ENCODE results near the gene PIEZO2.

The PIEZO2 gene

GRCh38 chr18:11002796-11003195 lies 146.6 kb downstream of the PIEZO2 start:
- TF ChIP-seq CTCF (IDR thresholded peaks at IDR 0.05), result no peak

GRCh38 chr18:11002277-11002676 lies 147.1 kb downstream of the PIEZO2 start:
- TF ChIP-seq CTCF (IDR thresholded peaks at IDR 0.05), result no peak

- TF ChIP-seq CTCF (IDR thresholded peaks at IDR 0.05), result no peak
Measured at GRCh38 chr18:11000071-11000470, 149.3 kb downstream of the PIEZO2 start.

- TF ChIP-seq CTCF (IDR thresholded peaks at IDR 0.05), result no peak
Measured at GRCh38 chr18:10997885-10998284, 151.5 kb downstream of the PIEZO2 start.

GRCh38 chr18:10995550-10995949 lies 153.8 kb downstream of the PIEZO2 start:
- TF ChIP-seq CTCF (IDR thresholded peaks at IDR 0.05), result no peak

- TF ChIP-seq CTCF (IDR thresholded peaks at IDR 0.05), result no peak
Measured at GRCh38 chr18:10989486-10989885, 159.9 kb downstream of the PIEZO2 start.

GRCh38 chr18:10985689-10986088 lies 163.7 kb downstream of the PIEZO2 start:
- no peak for TF ChIP-seq CTCF (IDR thresholded peaks at IDR 0.05)

GRCh38 chr18:10979411-10979810 lies 170.0 kb downstream of the PIEZO2 start:
- TF ChIP-seq CTCF (IDR thresholded peaks at IDR 0.05), result no peak
